Activated naive CD8-positive, alpha-beta T cell treated with anti-CD3 and anti-CD28 coated beads for 36 hours (primary cell): ENCODE data around the gene ALS2. TPM values are rescaled to one million over a fixed set of nuclear protein-coding genes. Genes with fewer than 3 reads are reported as not detected.
A peak's percentile ranks its signal among the peaks of the same experiment; 100 is the strongest.
"Not testable (repeated sequence)": the region's sequence is repeated elsewhere in the genome, so short reads cannot be mapped to it uniquely, and the experiment has no call there.

ENCODE experiments used
- DNase-seq: peaks from one replicate; pipeline ENCODE4 v3.0.0; 2021
- H3K27ac Mint-ChIP-seq: one replicate; pipeline ENCODE4 v1.8.0; 2022; ENCODE audit warnings: mild to moderate bottlenecking, moderate library complexity, mixed read lengths
- H3K27me3 Mint-ChIP-seq: one replicate; pipeline ENCODE4 v1.8.0; 2022; ENCODE audit warnings: mild to moderate bottlenecking, mixed read lengths
- H3K36me3 Mint-ChIP-seq: one replicate; pipeline ENCODE4 v1.8.0; 2021; ENCODE audit warnings: mild to moderate bottlenecking, mixed read lengths
- H3K4me1 Mint-ChIP-seq: one replicate; pipeline ENCODE4 v1.8.0; 2021; ENCODE audit warnings: mixed read lengths
- H3K4me3 Mint-ChIP-seq: one replicate; pipeline ENCODE4 v1.8.0; 2022; ENCODE audit warnings: mild to moderate bottlenecking, moderate library complexity, mixed read lengths
- H3K9me3 Mint-ChIP-seq: one replicate; pipeline ENCODE4 v1.8.0; 2022; ENCODE audit warnings: mixed read lengths
- total RNA-seq, 2 experiments: library from RNA; stranded (reverse); gene quantifications; one replicate each; pipeline ENCODE4 v1.2.3, GENCODE V29; 2021

The ALS2 gene
- 10 to 100 TPM; 16.1 to 16.5 TPM for total RNA-seq

DNA sequence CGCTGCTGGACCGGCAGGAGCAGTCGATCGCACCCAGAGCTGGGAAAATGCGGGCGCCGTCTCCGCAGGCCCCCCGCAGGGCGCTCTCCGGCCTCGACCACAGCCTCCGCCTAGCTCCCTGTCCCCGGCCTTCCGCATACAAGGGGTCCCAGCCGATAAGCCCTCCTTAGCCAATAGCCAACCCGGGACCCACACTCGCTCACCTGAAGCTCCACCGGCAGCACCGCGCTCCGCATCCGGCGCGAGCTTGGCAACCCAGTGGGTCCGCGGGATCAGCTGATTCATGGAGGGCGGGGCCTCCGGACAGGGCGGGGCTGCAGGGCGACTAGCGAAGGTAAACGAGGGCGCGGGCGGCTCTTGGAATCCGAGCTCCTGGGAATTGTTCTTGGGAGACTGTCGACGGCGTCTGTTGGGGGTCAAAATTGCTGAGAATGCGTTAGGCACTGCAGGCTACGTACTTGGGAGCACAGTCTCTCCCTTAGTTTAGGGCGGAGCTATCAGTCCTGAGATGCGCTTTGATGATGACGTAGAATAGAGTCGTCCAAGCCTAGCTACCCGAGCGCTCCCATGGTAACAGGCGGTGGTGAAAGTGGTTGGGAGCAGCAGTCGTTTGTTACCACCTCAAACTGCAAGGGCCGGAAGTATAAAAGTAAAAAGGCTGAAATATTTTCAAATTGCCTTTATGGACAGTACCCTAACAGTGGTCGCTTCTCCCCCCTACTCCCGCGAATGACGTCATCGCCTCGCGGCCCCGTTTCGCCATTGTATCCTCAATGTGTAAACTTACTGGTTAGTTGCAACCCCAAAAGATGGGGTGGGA, at the start of gene ALS2:
ALS2 (minus strand) TSS at position 260 of the 820 bp plus-strand sequence. CDS start 12,048 bp downstream, outside the sequence.
- H3K27ac Mint-ChIP-seq, result peak within 1 kb of the TSS; percentile 96
- peaks cover 34% of the 10 kb centered on the region for H3K4me1 Mint-ChIP-seq
- peak within 1 kb of the TSS; percentile 95 for H3K4me3 Mint-ChIP-seq
- no peaks in the 10 kb centered on the region for H3K9me3 Mint-ChIP-seq
- peak; percentile 94 for DNase-seq
- H3K27me3 Mint-ChIP-seq, result peaks cover 9% of the 10 kb centered on the region
- H3K36me3 Mint-ChIP-seq, result no peaks in the 10 kb centered on the region

DNA sequence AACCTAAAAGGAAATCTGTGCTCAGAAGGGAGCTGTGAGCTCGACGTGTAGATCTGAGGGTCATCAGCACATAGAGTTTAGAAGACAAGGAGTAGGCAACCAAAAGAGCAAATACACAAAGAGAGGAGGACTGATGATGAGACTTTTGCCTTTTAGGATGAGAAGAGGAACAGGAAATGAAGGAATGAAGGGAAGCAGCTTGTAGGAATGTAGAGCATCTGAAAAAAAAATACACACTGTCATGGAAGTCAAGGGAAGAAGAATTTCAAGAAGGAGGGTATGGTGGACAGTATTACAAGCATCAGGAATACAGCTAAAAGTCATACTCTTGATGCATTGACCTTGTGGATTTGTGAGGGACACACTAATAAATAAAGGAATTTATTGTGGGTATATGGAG, 47.5 kb upstream of the ALS2 start:
- Mint-ChIP-seq H3K36me3 (no peaks in the 10 kb centered on the region), H3K4me3 (no peak overlapping the region), H3K27ac (no peak overlapping the region), H3K27me3 (no peaks in the 10 kb centered on the region), H3K9me3 (no peaks in the 10 kb centered on the region), H3K4me1 (no peaks in the 10 kb centered on the region)
- no peak for DNase-seq

- no peak overlapping the region for H3K4me3 Mint-ChIP-seq
- H3K9me3 Mint-ChIP-seq, result no peaks in the 10 kb centered on the region
- DNase-seq, result no peak
- H3K4me1 Mint-ChIP-seq, result no peaks in the 10 kb centered on the region
- H3K27ac Mint-ChIP-seq, result no peak overlapping the region
- no peaks in the 10 kb centered on the region for H3K36me3 Mint-ChIP-seq
- H3K27me3 Mint-ChIP-seq, result no peaks in the 10 kb centered on the region
Observed at GRCh38 chr2:201827621-201828020, 46.9 kb upstream of the ALS2 start.

DNA sequence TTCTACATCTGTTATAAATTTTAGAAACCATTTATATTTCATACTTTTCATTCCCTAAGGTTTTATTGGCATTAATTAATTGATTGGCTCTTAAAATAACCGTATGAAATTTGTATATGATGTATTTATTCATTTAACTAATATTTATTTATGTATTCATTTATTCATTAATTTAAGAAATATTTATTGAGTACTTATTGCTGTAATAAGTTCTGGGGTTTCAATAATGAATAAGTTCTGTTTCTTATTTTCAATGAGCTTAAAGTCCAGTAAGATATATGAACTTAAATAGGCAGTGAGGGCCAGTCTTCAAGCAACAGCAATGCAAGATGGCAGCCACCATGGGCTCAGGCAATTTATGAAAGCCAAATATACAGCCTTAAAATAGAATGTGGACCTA, 43.5 kb upstream of the ALS2 start:
- Mint-ChIP-seq H3K4me3 (no peak overlapping the region), H3K36me3 (no peaks in the 10 kb centered on the region), H3K27ac (no peak overlapping the region), H3K27me3 (no peaks in the 10 kb centered on the region), H3K4me1 (no peaks in the 10 kb centered on the region), H3K9me3 (no peaks in the 10 kb centered on the region)
- DNase-seq, result no peak

- no peak for DNase-seq
- Mint-ChIP-seq H3K9me3 (no peaks in the 10 kb centered on the region), H3K4me1 (no peaks in the 10 kb centered on the region), H3K27ac (no peak overlapping the region), H3K27me3 (peaks cover 9% of the 10 kb centered on the region), H3K4me3 (no peak overlapping the region), H3K36me3 (no peaks in the 10 kb centered on the region)
Observed at GRCh38 chr2:201821080-201821479, 40.3 kb upstream of the ALS2 start.

DNA sequence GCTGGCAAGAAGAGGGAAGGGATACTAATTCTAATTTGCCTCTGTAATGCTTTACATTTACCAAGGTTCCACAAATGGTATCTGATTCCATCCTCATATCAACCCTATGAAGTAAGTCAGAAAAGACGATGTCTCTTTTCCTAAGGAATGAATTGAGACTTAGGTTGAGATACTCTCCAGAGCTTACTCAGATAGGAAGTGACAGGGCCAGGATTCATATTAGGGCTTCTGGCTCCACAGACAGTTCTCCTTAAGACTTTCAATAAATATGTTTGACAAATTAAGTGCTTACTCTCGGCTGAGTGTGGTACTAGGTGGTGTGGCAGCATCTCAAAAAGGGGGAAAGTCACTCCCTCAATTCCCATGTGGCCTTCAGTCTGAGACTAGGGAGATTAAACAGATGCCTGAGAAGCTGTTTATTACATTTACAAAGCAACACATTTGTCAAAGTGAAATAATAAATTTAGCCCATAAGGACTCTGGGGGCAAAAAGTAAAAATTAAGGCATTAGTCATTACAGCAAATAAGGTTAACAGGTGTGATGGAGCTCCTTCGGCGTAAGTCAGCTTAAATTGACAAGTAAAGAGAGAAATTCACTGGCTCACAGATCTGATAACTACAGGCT, 39.8 kb upstream of the ALS2 start:
- H3K4me3 Mint-ChIP-seq, result no peak overlapping the region
- no peak overlapping the region for H3K27ac Mint-ChIP-seq
- H3K27me3 Mint-ChIP-seq, result peaks cover 9% of the 10 kb centered on the region
- H3K36me3 Mint-ChIP-seq, result no peaks in the 10 kb centered on the region
- DNase-seq, result no peak
- no peaks in the 10 kb centered on the region for H3K9me3 Mint-ChIP-seq
- no peaks in the 10 kb centered on the region for H3K4me1 Mint-ChIP-seq

- Mint-ChIP-seq H3K4me3 (no peak overlapping the region), H3K27ac (no peak overlapping the region), H3K36me3 (no peaks in the 10 kb centered on the region), H3K9me3 (no peaks in the 10 kb centered on the region), H3K4me1 (no peaks in the 10 kb centered on the region), H3K27me3 (peaks cover 13% of the 10 kb centered on the region)
- DNase-seq, result no peak
Observed at GRCh38 chr2:201816657-201817575, 36.2 kb upstream of the ALS2 start.

GRCh38 chr2:201813996-201814760, 33.4 kb upstream of the ALS2 start:
- H3K9me3 Mint-ChIP-seq, result no peaks in the 10 kb centered on the region
- H3K27me3 Mint-ChIP-seq, result peaks cover 18% of the 10 kb centered on the region
- H3K36me3 Mint-ChIP-seq, result no peaks in the 10 kb centered on the region
- no peak for DNase-seq
- H3K27ac Mint-ChIP-seq, result no peak overlapping the region
- H3K4me1 Mint-ChIP-seq, result no peaks in the 10 kb centered on the region
- no peak overlapping the region for H3K4me3 Mint-ChIP-seq

DNA sequence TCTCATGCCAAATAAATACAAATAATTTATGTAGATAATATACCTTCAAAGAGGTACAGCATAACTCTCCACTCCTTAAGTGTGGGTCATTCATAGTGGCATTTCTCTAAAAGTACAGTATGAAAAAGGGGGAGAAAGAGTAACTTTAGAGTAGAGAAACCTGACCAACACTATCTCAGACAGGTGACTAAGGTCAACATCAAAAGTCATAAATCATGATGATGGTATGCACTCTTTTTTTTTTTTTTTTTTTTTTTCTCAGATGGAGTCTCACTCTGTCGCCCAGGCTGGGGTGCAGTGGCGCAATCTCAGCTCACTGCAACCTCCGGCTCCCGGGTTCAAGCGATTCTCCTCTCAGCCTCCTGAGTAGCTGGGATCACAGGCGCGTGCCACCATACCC, 29.9 kb upstream of the ALS2 start:
- H3K27me3 Mint-ChIP-seq, result peaks cover 21% of the 10 kb centered on the region
- not testable (repeated sequence) for DNase-seq, H3K9me3 Mint-ChIP-seq, H3K27ac Mint-ChIP-seq, H3K4me1 Mint-ChIP-seq, H3K4me3 Mint-ChIP-seq, H3K36me3 Mint-ChIP-seq

DNA sequence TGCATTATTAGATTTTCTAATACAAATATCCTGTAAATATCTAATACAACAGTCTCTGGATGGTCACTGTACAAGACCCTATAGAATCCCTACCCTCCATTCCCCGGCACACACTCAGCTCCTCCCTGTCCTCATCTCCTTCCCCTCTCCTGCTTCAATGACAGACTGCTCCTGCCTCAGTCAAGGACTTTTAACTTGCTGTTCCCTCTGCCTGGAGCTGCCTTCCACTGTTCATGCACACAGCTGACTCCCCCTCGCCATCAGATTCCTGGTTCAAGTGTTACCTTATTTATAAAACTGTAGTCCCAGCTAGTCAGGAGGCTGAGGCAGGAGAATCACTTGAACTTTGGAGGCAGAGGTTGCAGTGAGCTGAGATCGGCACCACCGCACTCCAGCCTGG, 28.9 kb upstream of the ALS2 start:
- Mint-ChIP-seq H3K4me1 (no peaks in the 10 kb centered on the region), H3K9me3 (no peaks in the 10 kb centered on the region), H3K27me3 (peaks cover 24% of the 10 kb centered on the region), H3K27ac (no peak overlapping the region), H3K36me3 (no peaks in the 10 kb centered on the region), H3K4me3 (no peak overlapping the region)
- DNase-seq, result no peak

GRCh38 chr2:201808027-201808426, 27.3 kb upstream of the ALS2 start:
- peaks cover 23% of the 10 kb centered on the region for H3K27me3 Mint-ChIP-seq
- H3K27ac Mint-ChIP-seq, result no peak overlapping the region
- H3K4me3 Mint-ChIP-seq, result no peak overlapping the region
- H3K4me1 Mint-ChIP-seq, result no peaks in the 10 kb centered on the region
- H3K36me3 Mint-ChIP-seq, result no peaks in the 10 kb centered on the region
- DNase-seq, result no peak
- H3K9me3 Mint-ChIP-seq, result no peaks in the 10 kb centered on the region

GRCh38 chr2:201807452-201807999, 26.8 kb upstream of the ALS2 start:
- DNase-seq, result no peak
- Mint-ChIP-seq H3K27ac (no peak overlapping the region), H3K4me1 (no peaks in the 10 kb centered on the region), H3K36me3 (no peaks in the 10 kb centered on the region), H3K9me3 (no peaks in the 10 kb centered on the region), H3K4me3 (no peak overlapping the region), H3K27me3 (peaks cover 24% of the 10 kb centered on the region)

DNA sequence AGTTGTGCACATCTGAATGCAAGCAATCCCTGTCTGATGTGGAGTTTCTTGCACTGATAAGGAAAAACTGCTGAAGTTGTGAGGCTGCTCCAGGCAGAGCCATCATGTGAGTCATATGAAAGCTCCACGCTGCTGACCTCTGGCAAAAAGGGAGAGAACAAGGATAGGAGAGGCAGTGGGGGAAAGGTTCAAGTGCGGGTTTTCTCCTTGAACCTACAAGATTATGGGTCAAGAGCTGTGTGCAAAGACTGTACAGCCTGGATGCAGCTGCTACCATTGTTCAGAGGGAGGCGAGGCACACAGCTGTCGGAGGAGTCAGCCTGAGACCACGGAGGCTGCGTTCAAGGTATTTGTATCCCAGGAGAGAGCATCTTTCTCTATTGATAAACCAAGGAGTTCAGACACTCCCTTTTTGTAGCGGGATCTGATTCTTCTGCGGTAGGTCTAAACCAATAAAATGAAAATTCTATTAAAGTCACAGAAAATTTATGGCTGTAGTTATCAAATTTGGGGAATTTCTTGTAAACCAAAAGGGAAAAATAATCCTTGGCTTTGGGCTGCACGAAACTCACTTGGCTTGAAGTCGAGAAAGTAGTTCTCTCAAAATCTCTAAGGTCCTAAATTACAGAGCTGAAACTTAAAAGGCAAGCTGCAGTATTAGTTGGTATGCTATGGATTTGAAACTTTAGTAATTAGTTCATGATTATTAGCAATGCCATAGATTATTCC, 25.9 kb upstream of the ALS2 start, which contains the start of gene CDK15:
CDK15 (plus strand) TSS at position 96 of the 729 bp plus-strand sequence; CDS start at position 224, 128 bp downstream.
- no peak within 1 kb of the TSS for H3K4me3 Mint-ChIP-seq
- H3K4me1 Mint-ChIP-seq, result no peaks in the 10 kb centered on the region
- H3K27ac Mint-ChIP-seq, result no peak within 1 kb of the TSS
- H3K27me3 Mint-ChIP-seq, result peaks cover 29% of the 10 kb centered on the region
- no peak for DNase-seq
- no peaks in the 10 kb centered on the region for H3K36me3 Mint-ChIP-seq
- H3K9me3 Mint-ChIP-seq, result no peaks in the 10 kb centered on the region

GRCh38 chr2:201798914-201799285, 18.2 kb upstream of the ALS2 start:
- not testable (repeated sequence) for H3K4me3 Mint-ChIP-seq, H3K4me1 Mint-ChIP-seq, DNase-seq, H3K9me3 Mint-ChIP-seq, H3K36me3 Mint-ChIP-seq, H3K27ac Mint-ChIP-seq
- H3K27me3 Mint-ChIP-seq, result peaks cover 16% of the 10 kb centered on the region
